Smooth muscle cell (in vitro differentiated cells): ENCODE data around the gene SH3PXD2B. TPM values are rescaled to one million over a fixed set of nuclear protein-coding genes. Genes with fewer than 3 reads are reported as not detected.

Source experiments
- DNase-seq: peaks from one replicate; lab custom pipeline; 2025; ENCODE audit not compliant: unreplicated experiment; lab: John Stamatoyannopoulos, UW
- H2AFZ ChIP-seq: fragments of 200-600 bp; sonication (generic); 2 replicates; pipeline ENCODE4 v1.6.0; 2016; ENCODE audit warnings: antibody characterized with exemption, low read depth, mild to moderate bottlenecking
- H3F3A ChIP-seq: fragments of 200-600 bp; sonication (generic); 2 replicates; pipeline ENCODE4 v1.6.0; 2017; ENCODE audit warnings: antibody characterized with exemption, low read depth
- H3K27ac ChIP-seq: fragments of 200-600 bp; sonication (generic); 2 replicates; pipeline ENCODE4 v1.5.1; 2016; ENCODE audit warnings: low read depth, mild to moderate bottlenecking
- H3K27me3 ChIP-seq: fragments of 200-600 bp; sonication (generic); 2 replicates; pipeline ENCODE4 v1.6.1; 2016; ENCODE audit warnings: low read depth, mild to moderate bottlenecking
- H3K36me3 ChIP-seq: fragments of 200-600 bp; sonication (generic); 2 replicates; pipeline ENCODE4 v1.5.1; 2016; ENCODE audit warnings: low read depth
- H3K4me1 ChIP-seq: fragments of 200-600 bp; sonication (generic); 2 replicates; pipeline ENCODE4 v1.5.1; 2016; ENCODE audit warnings: low read depth
- H3K4me2 ChIP-seq: fragments of 200-600 bp; sonication (generic); 2 replicates; pipeline ENCODE4 v1.6.0; 2016; ENCODE audit warnings: mild to moderate bottlenecking
- H3K4me3 ChIP-seq: fragments of 200-600 bp; sonication (generic); 2 replicates; pipeline ENCODE4 v1.5.1; 2016; ENCODE audit warnings: mild to moderate bottlenecking
- H3K79me2 ChIP-seq: fragments of 200-600 bp; sonication (generic); 2 replicates; pipeline ENCODE4 v1.6.0; 2016; ENCODE audit warnings: low read depth, mild to moderate bottlenecking
- H3K9ac ChIP-seq: fragments of 200-600 bp; sonication (generic); 2 replicates; pipeline ENCODE4 v1.6.0; 2016; ENCODE audit warnings: low read depth
- H3K9me3 ChIP-seq: fragments of 200-600 bp; sonication (generic); replicated peaks from 2 replicates; pipeline ENCODE4 v1.5.1; 2016; ENCODE audit warnings: low read depth
- H4K20me1 ChIP-seq: fragments of 200-600 bp; sonication (generic); 2 replicates; pipeline ENCODE4 v1.6.0; 2016; ENCODE audit warnings: low read depth
- CTCF ChIP-seq: fragments of 200-600 bp; sonication (generic); IDR thresholded peaks from 2 replicates; pipeline ENCODE4 v1.5.1; 2017; ENCODE audit warnings: borderline replicate concordance, mild to moderate bottlenecking, antibody characterized with exemption; ENCODE audit not compliant: insufficient read depth, poor library complexity, severe bottlenecking
- WGBS: methylation state at CpG from one replicate; pipeline ENCODE4 v1.1.7; 2016; ENCODE audit warnings: low lambda C conversion rate; 5-methylcytosine and 5-hydroxymethylcytosine counted together
- polyA plus RNA-seq: library from polyadenylated mRNA; unstranded; fragments of >200 nt; fragmentation: Nextera tagmentation; extraction: Ambion mirVana; gene quantifications from 2 replicates; pipeline ENCODE4 v1.2.1, GENCODE V29; 2016
- total RNA-seq: library from RNA; depleted of rRNA; stranded (reverse); fragments of >200 nt; gene quantifications from 2 replicates; pipeline ENCODE4 v1.2.3, GENCODE V29; 2014

SH3PXD2B gene
- total and polyA plus RNA-seq, 2 experiments from 2014 or later = 36.5 to 39.4 TPM

- H3K4me1 ChIP-seq = no peaks in the 10 kb centered on the region
- H3K4me2 ChIP-seq = no peak overlapping the region
- TF ChIP-seq CTCF = no peak
- WGBS = 91% methylated on average over 7 of the region's 7 CpGs
- no peak overlapping the region for H3K27ac ChIP-seq
- no peaks in the 10 kb centered on the region for H3K9me3 ChIP-seq
- no peaks in the 10 kb centered on the region for H3K27me3 ChIP-seq
- no peak for DNase-seq
- no peaks in the 10 kb centered on the region for H4K20me1 ChIP-seq
- no peaks in the 10 kb centered on the region for H3K36me3 ChIP-seq
- H3F3A ChIP-seq = no peaks in the 10 kb centered on the region
- no peak overlapping the region for H2AFZ ChIP-seq
- no peak overlapping the region for H3K4me3 ChIP-seq
- H3K9ac ChIP-seq = no peak overlapping the region
- no peaks in the 10 kb centered on the region for H3K79me2 ChIP-seq
These were observed 11.7 kb upstream of the SH3PXD2B start for GRCh38 chr5:172466062-172466461.

- Histone ChIP-seq H2AFZ (no peak overlapping the region), H3K27me3 (no peaks in the 10 kb centered on the region), H3K4me3 (no peak overlapping the region), H3K9ac (no peak overlapping the region), H3K4me1 (no peaks in the 10 kb centered on the region), H3K79me2 (no peaks in the 10 kb centered on the region), H3K4me2 (no peak overlapping the region), H3F3A (no peaks in the 10 kb centered on the region), H3K9me3 (no peaks in the 10 kb centered on the region), H3K27ac (no peak overlapping the region), H4K20me1 (no peaks in the 10 kb centered on the region), H3K36me3 (no peaks in the 10 kb centered on the region)
- DNase-seq = no peak
- 91% methylated on average over 9 of the region's 9 CpGs for WGBS
- TF ChIP-seq CTCF = no peak
These were observed 8.7 kb upstream of the SH3PXD2B start for GRCh38 chr5:172463031-172463430.

- no peak for TF ChIP-seq CTCF
- Histone ChIP-seq H3K4me3 (no peak overlapping the region), H3K36me3 (no peaks in the 10 kb centered on the region), H3K9me3 (no peaks in the 10 kb centered on the region), H3K79me2 (no peaks in the 10 kb centered on the region), H3K9ac (no peak overlapping the region), H4K20me1 (no peaks in the 10 kb centered on the region), H3K27ac (no peak overlapping the region), H2AFZ (no peak overlapping the region), H3F3A (peaks cover 22% of the 10 kb centered on the region), H3K27me3 (no peaks in the 10 kb centered on the region), H3K4me2 (no peak overlapping the region), H3K4me1 (peaks cover 16% of the 10 kb centered on the region)
- over 99% methylated on average over 5 of the region's 5 CpGs for WGBS
- DNase-seq = no peak
These were observed 5.4 kb upstream of the SH3PXD2B start for GRCh38 chr5:172459783-172460165.

GRCh38 chr5:172458976-172459782 lies 4.9 kb upstream of the SH3PXD2B start:
- H3F3A ChIP-seq = peaks cover 23% of the 10 kb centered on the region
- no peak for TF ChIP-seq CTCF
- H3K4me2 ChIP-seq = no peak overlapping the region
- H3K4me3 ChIP-seq = no peak overlapping the region
- H3K36me3 ChIP-seq = no peaks in the 10 kb centered on the region
- peaks cover 16% of the 10 kb centered on the region for H3K4me1 ChIP-seq
- H3K9ac ChIP-seq = no peak overlapping the region
- H3K9me3 ChIP-seq = no peaks in the 10 kb centered on the region
- DNase-seq = no peak
- no peak overlapping the region for H3K27ac ChIP-seq
- H3K27me3 ChIP-seq = no peaks in the 10 kb centered on the region
- no peaks in the 10 kb centered on the region for H4K20me1 ChIP-seq
- 87% methylated on average over 9 of the region's 9 CpGs for WGBS
- H3K79me2 ChIP-seq = no peaks in the 10 kb centered on the region
- H2AFZ ChIP-seq = no peak overlapping the region
